ENCODE results near the gene CRACR2B.

CRACR2B gene

GRCh38 chr11:863910-864827 is 36.5 kb downstream of the CRACR2B start:
- H3K4me1 ChIP-seq (ENCODE audit: control extremely low read depth in 1 of 4, control insufficient read depth in 4 of 4, insufficient read depth in 4 of 4, low read length in 3 of 4), result peaks cover 0 to 7% (median 4%) of the 10 kb centered on the region in 4 experiments
- peaks cover 0 to 16% (median 8%) of the 10 kb centered on the region in 4 experiments for H3K36me3 ChIP-seq (ENCODE audit: control insufficient read depth in 4 of 4, insufficient read depth in 4 of 4, low read length in 3 of 4)
- no peak for DNase-seq
- no peak overlapping the region for H3K4me3 ChIP-seq (ENCODE audit: control insufficient read depth in 1 of 7, extremely low read depth in 1 of 7, insufficient read depth in 4 of 7, low read depth in 2 of 7, low read length in 6 of 7)
- CTCF ChIA-PET, result no interaction called here
- no peaks in the 10 kb centered on the region for H3K27me3 ChIP-seq (replicated peaks in 2 of 5; ENCODE audit: control insufficient read depth in 4 of 5, insufficient read depth in 5 of 5, low read length in 4 of 5)
- no peaks in the 10 kb centered on the region for H3K9me3 ChIP-seq (ENCODE audit: control extremely low read depth in 1 of 5, control insufficient read depth in 4 of 5, insufficient read depth in 2 of 5, low read depth in 1 of 5, low read length in 4 of 5)
- 96% methylated on average over 20 of the region's 31 CpGs for WGBS (ENCODE audit: insufficient coverage)
- POLR2A ChIA-PET, result no interaction called here
- H3K27ac ChIP-seq (ENCODE audit: insufficient read depth in 1 of 2, low read depth in 1 of 2, low read length in 2 of 2, poor library complexity in 1 of 2, severe bottlenecking in 2 of 2), result no peak overlapping the region

DNA sequence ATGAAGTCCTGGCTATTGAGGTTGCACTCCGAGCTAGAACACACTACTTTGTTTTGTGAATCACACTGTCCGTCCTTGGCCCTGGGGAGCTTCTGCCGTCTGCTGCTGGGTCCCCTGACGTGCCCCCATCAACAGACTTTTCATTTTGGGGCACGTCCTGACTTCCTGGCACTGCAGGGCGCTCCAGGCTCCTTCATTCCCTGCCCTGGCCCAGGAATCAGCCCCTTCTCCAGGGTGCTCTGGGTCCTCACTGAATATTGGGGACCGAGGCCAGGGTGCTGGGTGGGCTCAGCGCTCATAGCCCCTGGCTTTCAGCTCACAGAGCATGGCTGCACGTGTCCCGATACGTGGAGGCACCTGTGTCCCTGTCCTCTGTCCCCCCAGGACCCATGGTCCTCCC is 37.2 kb downstream of the CRACR2B start:
- Histone ChIP-seq H3K4me3 (ENCODE audit: control insufficient read depth in 1 of 7, extremely low read depth in 1 of 7, insufficient read depth in 4 of 7, low read depth in 2 of 7, low read length in 6 of 7) (no peak overlapping the region), H3K27ac (ENCODE audit: insufficient read depth in 1 of 2, low read depth in 1 of 2, low read length in 2 of 2, poor library complexity in 1 of 2, severe bottlenecking in 2 of 2) (no peak overlapping the region), H3K27me3 (replicated peaks in 2 of 5; ENCODE audit: control insufficient read depth in 4 of 5, insufficient read depth in 5 of 5, low read length in 4 of 5) (no peaks in the 10 kb centered on the region), H3K4me1 (ENCODE audit: control extremely low read depth in 1 of 4, control insufficient read depth in 4 of 4, insufficient read depth in 4 of 4, low read length in 3 of 4) (peaks cover 0 to under 1% (median under 1%) of the 10 kb centered on the region in 4 experiments), H3K9me3 (ENCODE audit: control extremely low read depth in 1 of 5, control insufficient read depth in 4 of 5, insufficient read depth in 2 of 5, low read depth in 1 of 5, low read length in 4 of 5) (no peaks in the 10 kb centered on the region), H3K36me3 (ENCODE audit: control insufficient read depth in 4 of 4, insufficient read depth in 4 of 4, low read length in 3 of 4) (peaks cover 0 to 20% (median 8%) of the 10 kb centered on the region in 4 experiments)
- POLR2A ChIA-PET, result no interaction called here
- DNase-seq, result no peak
- CTCF ChIA-PET, result no interaction called here
- WGBS (ENCODE audit: insufficient coverage), result 90% methylated on average over 8 of the region's 11 CpGs

DNA sequence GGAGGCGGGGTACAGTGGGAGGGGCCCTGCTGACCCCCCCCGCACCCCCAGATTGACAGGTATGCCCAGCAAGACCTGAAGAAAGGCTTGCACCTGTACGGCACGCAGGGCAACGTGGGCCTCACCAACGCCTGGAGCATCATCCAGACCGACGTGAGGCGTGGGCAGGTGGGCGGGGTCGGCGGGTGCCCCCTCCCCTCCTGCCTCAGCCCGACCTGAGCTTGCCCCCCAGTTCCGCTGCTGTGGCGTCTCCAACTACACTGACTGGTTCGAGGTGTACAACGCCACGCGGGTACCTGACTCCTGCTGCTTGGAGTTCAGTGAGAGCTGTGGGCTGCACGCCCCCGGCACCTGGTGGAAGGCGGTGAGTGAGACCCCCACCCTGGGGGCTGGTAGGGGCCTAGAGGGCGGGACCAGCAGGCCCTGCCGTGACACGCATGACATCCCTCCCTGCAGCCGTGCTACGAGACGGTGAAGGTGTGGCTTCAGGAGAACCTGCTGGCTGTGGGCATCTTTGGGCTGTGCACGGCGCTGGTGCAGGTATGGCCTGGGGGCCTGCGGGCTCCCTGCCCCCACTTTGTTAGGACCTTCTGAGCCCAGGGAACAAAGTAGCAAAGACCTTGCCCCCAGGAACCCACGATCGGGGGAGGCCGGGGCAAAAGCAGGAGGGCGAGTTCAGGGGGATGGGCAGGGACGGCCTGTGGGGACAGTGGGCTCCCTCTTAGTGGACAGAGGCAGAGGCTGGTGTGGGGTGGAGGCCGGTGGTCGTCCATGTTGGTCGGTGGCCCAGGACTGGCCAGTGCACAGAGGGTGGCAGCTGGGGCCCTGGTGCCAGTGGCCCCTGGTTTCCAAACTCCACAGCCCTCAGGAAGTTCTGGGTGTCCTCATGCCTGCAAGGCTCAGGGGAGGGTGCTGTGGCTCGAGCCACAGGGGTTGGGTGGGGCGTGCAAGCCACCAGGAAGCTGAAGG is 38.0 kb downstream of the CRACR2B start:
- H3K36me3 ChIP-seq (ENCODE audit: control insufficient read depth in 4 of 4, insufficient read depth in 4 of 4, low read length in 3 of 4), result peaks cover 0 to 22% (median 8%) of the 10 kb centered on the region in 4 experiments
- WGBS (ENCODE audit: insufficient coverage), result 93% methylated on average over 39 of the region's 41 CpGs
- H3K4me1 ChIP-seq (ENCODE audit: control extremely low read depth in 1 of 4, control insufficient read depth in 4 of 4, insufficient read depth in 4 of 4, low read length in 3 of 4), result no peaks in the 10 kb centered on the region
- CTCF ChIA-PET, result no interaction called here
- POLR2A ChIA-PET, result no interaction called here
- DNase-seq, result no peak
- no peak overlapping the region for H3K27ac ChIP-seq (ENCODE audit: insufficient read depth in 1 of 2, low read depth in 1 of 2, low read length in 2 of 2, poor library complexity in 1 of 2, severe bottlenecking in 2 of 2)
- H3K9me3 ChIP-seq (ENCODE audit: control extremely low read depth in 1 of 5, control insufficient read depth in 4 of 5, insufficient read depth in 2 of 5, low read depth in 1 of 5, low read length in 4 of 5), result no peaks in the 10 kb centered on the region
- no peaks in the 10 kb centered on the region for H3K27me3 ChIP-seq (replicated peaks in 2 of 5; ENCODE audit: control insufficient read depth in 4 of 5, insufficient read depth in 5 of 5, low read length in 4 of 5)
- no peak overlapping the region for H3K4me3 ChIP-seq (ENCODE audit: control insufficient read depth in 1 of 7, extremely low read depth in 1 of 7, insufficient read depth in 4 of 7, low read depth in 2 of 7, low read length in 6 of 7)

- peaks cover 0 to 22% (median 9%) of the 10 kb centered on the region in 4 experiments for H3K36me3 ChIP-seq (ENCODE audit: control insufficient read depth in 4 of 4, insufficient read depth in 4 of 4, low read length in 3 of 4)
- no peaks in the 10 kb centered on the region for H3K27me3 ChIP-seq (replicated peaks in 2 of 5; ENCODE audit: control insufficient read depth in 4 of 5, insufficient read depth in 5 of 5, low read length in 4 of 5)
- ChIA-PET POLR2A (no interaction called here), CTCF (no interaction called here)
- DNase-seq, result no peak
- H3K4me1 ChIP-seq (ENCODE audit: control extremely low read depth in 1 of 4, control insufficient read depth in 4 of 4, insufficient read depth in 4 of 4, low read length in 3 of 4), result no peaks in the 10 kb centered on the region
- H3K9me3 ChIP-seq (ENCODE audit: control extremely low read depth in 1 of 5, control insufficient read depth in 4 of 5, insufficient read depth in 2 of 5, low read depth in 1 of 5, low read length in 4 of 5), result no peaks in the 10 kb centered on the region
- 96% methylated on average over 11 of the region's 14 CpGs for WGBS (ENCODE audit: insufficient coverage)
- H3K27ac ChIP-seq (ENCODE audit: insufficient read depth in 1 of 2, low read depth in 1 of 2, low read length in 2 of 2, poor library complexity in 1 of 2, severe bottlenecking in 2 of 2), result no peak overlapping the region
- H3K4me3 ChIP-seq (ENCODE audit: control insufficient read depth in 1 of 7, extremely low read depth in 1 of 7, insufficient read depth in 4 of 7, low read depth in 2 of 7, low read length in 6 of 7), result no peak overlapping the region
Observed at GRCh38 chr11:866481-866880, 38.8 kb downstream of the CRACR2B start.

DNA sequence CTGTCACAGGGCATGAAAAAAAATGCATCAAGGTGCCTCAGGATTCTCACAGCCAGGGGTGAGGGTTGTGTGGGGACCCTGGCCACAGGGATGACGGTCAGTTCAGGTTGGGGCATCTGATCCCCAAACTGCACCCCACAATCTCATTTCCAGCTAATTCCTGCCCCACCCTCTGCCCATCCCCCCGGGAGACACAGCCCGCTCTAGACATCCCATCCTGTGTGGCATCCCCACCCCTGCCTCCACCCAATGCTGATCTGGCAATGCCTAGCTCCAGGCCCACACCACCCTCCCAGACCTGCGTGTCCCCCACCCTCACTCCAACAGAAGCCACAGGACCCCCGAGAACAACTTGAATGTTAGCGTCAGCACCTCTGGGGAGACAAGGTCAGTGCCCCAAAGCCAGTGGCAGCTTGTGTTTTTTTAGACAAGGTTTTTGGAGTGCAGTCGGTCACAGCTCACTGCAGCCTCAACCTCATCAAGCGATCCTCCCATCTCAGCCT is 40.2 kb downstream of the CRACR2B start:
- Histone ChIP-seq H3K27me3 (replicated peaks in 2 of 5; ENCODE audit: control insufficient read depth in 4 of 5, insufficient read depth in 5 of 5, low read length in 4 of 5) (no peaks in the 10 kb centered on the region), H3K9me3 (ENCODE audit: control extremely low read depth in 1 of 5, control insufficient read depth in 4 of 5, insufficient read depth in 2 of 5, low read depth in 1 of 5, low read length in 4 of 5) (no peaks in the 10 kb centered on the region), H3K4me3 (ENCODE audit: control insufficient read depth in 1 of 7, extremely low read depth in 1 of 7, insufficient read depth in 4 of 7, low read depth in 2 of 7, low read length in 6 of 7) (no peak overlapping the region), H3K36me3 (ENCODE audit: control insufficient read depth in 4 of 4, insufficient read depth in 4 of 4, low read length in 3 of 4) (peaks cover 0 to 25% (median 12%) of the 10 kb centered on the region in 4 experiments), H3K27ac (ENCODE audit: insufficient read depth in 1 of 2, low read depth in 1 of 2, low read length in 2 of 2, poor library complexity in 1 of 2, severe bottlenecking in 2 of 2) (no peak overlapping the region), H3K4me1 (ENCODE audit: control extremely low read depth in 1 of 4, control insufficient read depth in 4 of 4, insufficient read depth in 4 of 4, low read length in 3 of 4) (no peaks in the 10 kb centered on the region)
- POLR2A ChIA-PET, result no interaction called here
- DNase-seq, result no peak
- 93% methylated on average over 6 of the region's 8 CpGs for WGBS (ENCODE audit: insufficient coverage)
- CTCF ChIA-PET, result no interaction called here

DNA sequence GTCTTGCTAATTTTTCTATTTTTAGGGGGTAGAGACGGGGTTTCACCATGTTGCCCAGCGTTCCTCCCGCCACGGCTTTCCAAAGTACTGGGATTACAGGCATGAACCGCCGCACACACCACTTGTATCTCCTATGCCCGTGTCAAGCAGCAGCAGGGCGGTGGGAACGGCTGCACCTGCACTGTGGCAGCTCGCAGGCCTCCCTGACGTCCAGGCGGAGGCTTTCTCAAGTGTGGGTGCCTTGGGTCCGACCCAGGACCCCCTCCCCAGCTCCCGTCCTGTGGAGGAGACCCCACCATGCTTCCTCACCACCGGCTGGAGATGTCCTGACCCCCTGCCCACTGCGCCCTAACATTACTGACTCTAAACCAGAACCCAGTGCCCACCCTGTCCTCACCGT is 40.7 kb downstream of the CRACR2B start:
- ChIA-PET CTCF (no interaction called here), POLR2A (no interaction called here)
- H3K4me3 ChIP-seq (ENCODE audit: control insufficient read depth in 1 of 7, extremely low read depth in 1 of 7, insufficient read depth in 4 of 7, low read depth in 2 of 7, low read length in 6 of 7), result no peak overlapping the region
- H3K4me1 ChIP-seq (ENCODE audit: control extremely low read depth in 1 of 4, control insufficient read depth in 4 of 4, insufficient read depth in 4 of 4, low read length in 3 of 4), result no peaks in the 10 kb centered on the region
- WGBS (ENCODE audit: insufficient coverage), result 94% methylated on average over 16 of the region's 17 CpGs
- DNase-seq, result no peak
- H3K27ac ChIP-seq (ENCODE audit: insufficient read depth in 1 of 2, low read depth in 1 of 2, low read length in 2 of 2, poor library complexity in 1 of 2, severe bottlenecking in 2 of 2), result no peak overlapping the region
- H3K27me3 ChIP-seq (replicated peaks in 2 of 5; ENCODE audit: control insufficient read depth in 4 of 5, insufficient read depth in 5 of 5, low read length in 4 of 5), result no peaks in the 10 kb centered on the region
- peaks cover 0 to 25% (median 12%) of the 10 kb centered on the region in 4 experiments for H3K36me3 ChIP-seq (ENCODE audit: control insufficient read depth in 4 of 4, insufficient read depth in 4 of 4, low read length in 3 of 4)
- no peaks in the 10 kb centered on the region for H3K9me3 ChIP-seq (ENCODE audit: control extremely low read depth in 1 of 5, control insufficient read depth in 4 of 5, insufficient read depth in 2 of 5, low read depth in 1 of 5, low read length in 4 of 5)

Data from common myeloid progenitor, CD34-positive (primary cell).